Inflammatory macrophage treated with lipopolysaccharide for 1 hour (primary cell): ENCODE data around the gene ZBTB16.

ENCODE experiments used
- DNase-seq, 2 donors: peaks; one replicate each; pipeline ENCODE4 v3.0.0-alpha.2; 2020 to 2022

The ZBTB16 gene

GRCh38 chr11:114085965-114086793 is 26.7 kb downstream of the ZBTB16 start:
- DNase-seq: no peak

DNA sequence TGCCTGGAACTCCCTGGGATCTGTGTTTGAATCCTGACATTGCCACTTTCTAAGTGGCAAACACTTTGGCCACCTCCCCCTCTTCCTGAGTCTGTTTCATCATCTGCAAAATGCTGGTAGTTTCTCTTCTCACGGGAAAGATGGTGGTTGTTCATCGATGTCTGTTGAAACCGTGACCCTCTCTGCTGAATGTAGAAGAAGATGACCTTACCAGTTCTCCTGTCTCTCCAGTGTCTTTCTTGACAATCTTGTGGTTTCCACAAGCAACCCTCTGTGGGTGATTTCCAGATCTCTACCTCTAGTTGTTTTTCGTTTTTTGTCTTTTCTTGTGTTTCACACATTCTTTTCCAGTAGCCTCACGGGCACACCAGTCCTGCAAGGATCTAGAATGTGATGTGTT is 27.5 kb downstream of the ZBTB16 start:
- no peak for DNase-seq

DNA sequence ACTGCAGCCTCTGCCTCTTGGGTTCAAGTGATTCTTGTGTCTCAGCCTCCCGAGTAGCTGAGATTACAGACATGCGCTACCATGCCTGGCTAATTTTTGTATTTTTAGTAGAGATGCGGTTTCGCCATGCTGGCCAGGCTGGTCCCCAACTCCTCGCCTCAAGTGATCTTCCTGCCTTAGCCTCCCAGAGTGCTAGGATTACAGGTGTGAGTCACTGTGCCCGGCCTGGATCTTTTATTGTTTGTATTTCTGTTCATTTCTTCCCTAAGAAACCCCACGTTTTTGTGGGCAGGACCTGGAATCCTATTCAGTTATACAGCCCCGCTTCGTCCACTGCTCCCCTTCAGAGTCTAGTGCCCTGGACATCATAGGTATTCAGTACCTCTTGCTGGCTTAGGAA is 28.7 kb downstream of the ZBTB16 start:
- no peak for DNase-seq

DNA sequence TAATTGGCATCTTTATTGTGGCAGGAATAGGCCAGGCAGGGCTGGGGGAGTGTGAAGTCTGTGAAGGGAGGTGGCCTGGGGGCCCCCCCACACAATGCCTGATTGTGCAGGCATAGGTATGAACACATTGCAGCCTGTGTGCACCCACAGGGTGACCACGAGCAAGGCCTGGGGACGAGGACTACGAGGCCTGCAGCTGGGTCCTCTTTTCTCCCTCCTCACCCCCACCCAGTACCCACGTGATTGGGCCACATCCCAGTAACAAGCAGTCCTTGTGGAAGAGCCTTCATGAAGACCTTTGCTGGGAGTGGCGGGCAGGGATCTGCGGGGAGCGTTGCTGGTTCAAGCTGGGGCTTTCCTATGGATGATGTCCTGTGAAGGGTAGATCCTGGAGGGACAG is 29.3 kb downstream of the ZBTB16 start:
- DNase-seq: no peak

DNA sequence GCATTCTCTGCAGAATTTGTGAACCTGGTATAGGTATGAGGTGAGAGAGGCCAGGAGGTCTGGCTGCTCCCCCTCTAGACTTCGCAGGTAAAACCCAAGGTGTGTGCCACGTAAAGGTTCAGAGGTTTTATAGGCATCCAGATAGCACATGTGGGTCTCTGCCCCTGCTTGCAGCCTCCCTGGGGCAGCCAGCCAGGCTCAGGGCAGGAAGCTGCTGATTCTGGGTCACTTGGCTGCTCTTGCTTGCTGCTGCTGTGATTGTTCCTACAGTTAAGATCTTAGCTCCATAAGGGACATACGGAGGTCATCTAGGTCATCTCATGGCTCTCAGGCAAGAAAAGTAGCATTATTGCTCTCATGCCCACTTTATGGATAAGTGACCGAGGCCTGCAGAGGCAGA is 30.2 kb downstream of the ZBTB16 start:
- no peak for DNase-seq

GRCh38 chr11:114090225-114090910 is 30.9 kb downstream of the ZBTB16 start:
- DNase-seq: no peak

GRCh38 chr11:114090976-114091375 is 31.5 kb downstream of the ZBTB16 start:
- no peak for DNase-seq

- DNase-seq: no peak
Measured at GRCh38 chr11:114091516-114092397, 32.2 kb downstream of the ZBTB16 start.

- no peak for DNase-seq
Measured at GRCh38 chr11:114092478-114092877, 33.0 kb downstream of the ZBTB16 start.

GRCh38 chr11:114092953-114093352 is 33.4 kb downstream of the ZBTB16 start:
- DNase-seq: no peak

DNA sequence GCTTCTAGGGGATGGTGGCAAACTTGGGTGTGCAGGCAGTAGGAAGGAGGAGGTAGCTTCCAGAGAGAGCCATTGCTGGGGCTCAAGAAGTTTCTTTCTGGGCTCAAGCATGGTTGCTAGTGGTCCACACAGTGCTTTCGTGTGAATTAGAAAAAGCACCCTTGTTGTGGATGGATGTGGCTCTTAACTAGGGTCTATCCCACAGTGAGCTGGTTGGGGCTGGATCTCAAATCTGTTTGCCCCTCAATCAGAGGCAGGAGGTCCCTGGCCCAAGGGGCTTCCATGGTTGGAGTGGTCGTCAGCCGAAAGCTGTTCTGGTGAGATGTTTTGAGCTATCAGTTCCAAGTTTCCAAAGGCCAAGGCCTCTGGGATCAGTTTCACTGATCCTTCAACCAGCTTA is 35.0 kb downstream of the ZBTB16 start:
- no peak for DNase-seq

GRCh38 chr11:114095899-114096298 is 36.4 kb downstream of the ZBTB16 start:
- DNase-seq: no peak

- DNase-seq: no peak
Measured at GRCh38 chr11:114097832-114098231, 38.3 kb downstream of the ZBTB16 start.

GRCh38 chr11:114098927-114099326 is 39.4 kb downstream of the ZBTB16 start:
- no peak for DNase-seq

DNA sequence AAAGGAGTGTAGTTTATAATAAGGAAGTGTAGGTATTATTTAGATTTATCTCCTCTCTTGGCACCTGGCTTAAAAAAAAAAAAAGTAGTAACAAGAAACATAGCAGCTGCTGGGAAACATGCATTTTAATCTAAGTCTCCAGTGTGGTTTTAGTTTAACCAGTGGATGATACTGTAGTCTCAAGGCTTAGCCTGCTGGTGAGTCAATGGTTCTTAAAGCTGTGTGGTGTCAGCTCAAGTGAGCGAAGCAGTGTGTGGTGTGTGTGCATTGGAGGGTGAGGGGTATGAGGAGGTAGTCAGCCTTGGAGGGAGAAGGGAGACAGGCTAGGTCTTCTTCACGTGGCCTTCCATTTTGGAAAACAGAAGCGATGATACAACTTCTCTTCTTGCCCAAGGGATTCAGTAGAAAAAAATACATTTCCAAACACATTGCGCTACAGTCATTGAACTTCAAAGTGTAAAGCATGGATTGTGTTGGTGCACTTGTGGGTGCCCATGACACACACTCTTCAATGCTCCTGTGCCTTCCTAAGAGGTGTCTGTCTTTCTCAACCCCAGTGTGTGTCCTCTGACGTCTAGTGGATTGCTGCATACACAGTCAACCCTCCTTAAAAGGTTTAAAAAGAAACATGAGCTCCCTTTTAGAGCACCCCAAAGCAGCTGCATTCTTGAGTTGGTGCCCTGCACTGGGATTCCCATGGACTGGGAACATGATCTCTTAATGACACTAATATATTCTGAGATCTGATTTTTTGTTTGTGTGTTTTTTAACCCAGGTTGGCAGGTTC is 40.1 kb downstream of the ZBTB16 start:
- no peak for DNase-seq

- no peak for DNase-seq
Measured at GRCh38 chr11:114102993-114103896, 43.7 kb downstream of the ZBTB16 start.

- no peak for DNase-seq
Measured at GRCh38 chr11:114105611-114106010, 46.1 kb downstream of the ZBTB16 start.

DNA sequence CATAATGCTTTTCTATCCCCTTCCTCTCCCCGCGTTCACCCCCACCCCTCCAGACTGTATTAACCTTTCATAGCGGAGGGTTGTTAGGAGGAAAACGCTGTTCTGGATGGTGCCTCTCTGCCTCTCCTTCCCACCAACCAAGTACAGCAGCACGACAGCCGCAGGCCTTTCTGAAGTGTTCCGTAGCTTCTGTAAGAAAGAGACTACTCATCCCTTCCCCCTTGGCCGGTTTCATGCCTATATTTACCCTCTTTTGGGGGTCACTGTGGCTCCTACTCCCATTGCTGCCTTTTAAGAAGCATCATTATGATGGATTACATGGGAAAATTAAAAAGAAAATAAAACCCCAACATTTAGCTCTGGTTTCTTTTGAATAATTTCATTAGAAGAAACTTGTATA is 46.5 kb downstream of the ZBTB16 start:
- DNase-seq: no peak

- DNase-seq: no peak
Measured at GRCh38 chr11:114106986-114107385, 47.5 kb downstream of the ZBTB16 start.

- DNase-seq: no peak
Measured at GRCh38 chr11:114108501-114109205, 49.1 kb downstream of the ZBTB16 start.
